Endothelial cell of umbilical vein (primary cell): ENCODE measurements around the gene SPAG4.

Experiments
- CTCF ChIP-seq, 2 donors: IDR thresholded peaks; 1 replicate in 1 of 2; 2 replicates in 1 of 2; pipeline ENCODE4 v1.5.1; 2011; ENCODE audit warnings: low read length in 2 of 2, mild to moderate bottlenecking in 2 of 2, moderate library complexity in 2 of 2, control low read depth in 1 of 2, inconsistent platforms in 1 of 2, low read depth in 1 of 2; ENCODE audit not compliant: insufficient read depth in 1 of 2; ENCODE audit errors: extremely low read depth in 1 of 2
- EZH2 ChIP-seq: IDR thresholded peaks from 2 replicates; pipeline ENCODE4 v1.6.1; 2012; ENCODE audit warnings: borderline replicate concordance, low read depth, mild to moderate bottlenecking, moderate library complexity, low read length, inconsistent platforms; ENCODE audit not compliant: severe bottlenecking
- GATA2 ChIP-seq: IDR thresholded peaks from 2 replicates; pipeline ENCODE4 v1.7.0; 2011; ENCODE audit warnings: low read depth, mild to moderate bottlenecking, moderate library complexity, mixed read lengths, low read length; ENCODE audit not compliant: insufficient read length, insufficient read depth
- JUN ChIP-seq: IDR thresholded peaks from 2 replicates; pipeline ENCODE4 v1.6.1; 2011; ENCODE audit warnings: borderline replicate concordance, low read depth; ENCODE audit not compliant: insufficient read length, insufficient read depth
- MYC ChIP-seq: IDR thresholded peaks from one replicate; pipeline ENCODE4 v1.6.1; 2011; ENCODE audit warnings: mild to moderate bottlenecking, low read depth, low read length
- POLR2A ChIP-seq: IDR thresholded peaks from 2 replicates; pipeline ENCODE4 v1.6.1; 2012; ENCODE audit warnings: low read depth, mild to moderate bottlenecking, control low read depth, low read length
- POLR2AphosphoS5 ChIP-seq: IDR thresholded peaks from 2 replicates; pipeline ENCODE4 v1.6.1; 2012; ENCODE audit warnings: low read depth, mild to moderate bottlenecking, control low read depth, low read length, moderate library complexity; ENCODE audit not compliant: insufficient read depth

DNA sequence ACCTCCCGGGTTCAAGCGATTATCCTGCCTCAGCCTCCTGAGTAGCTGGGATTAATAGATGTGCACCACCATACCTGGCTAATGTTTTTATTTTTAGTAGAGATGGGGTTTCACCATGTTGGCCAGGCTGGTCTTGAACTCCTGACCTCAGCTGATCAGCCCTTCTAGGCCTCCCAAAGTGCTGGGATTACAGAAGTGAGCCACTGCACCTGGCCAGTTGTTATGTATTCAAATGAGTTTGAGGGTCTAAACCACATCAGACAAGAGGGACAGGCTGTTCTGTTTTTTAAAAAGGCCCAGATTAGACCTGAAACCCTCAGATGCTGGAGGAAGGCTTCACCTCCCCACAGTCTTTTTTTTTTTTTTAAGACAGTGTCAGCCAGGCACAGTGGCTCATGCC is 4.1 kb upstream of the SPAG4 start:
- TF ChIP-seq POLR2A (no peak), CTCF (IDR thresholded peaks at IDR 0.05; ENCODE audit: extremely low read depth in 1 of 2, insufficient read depth in 1 of 2, low read depth in 1 of 2, low read length in 2 of 2) (no peak), EZH2 (no peak), POLR2AphosphoS5 (no peak), GATA2 (no peak), JUN (no peak), MYC (no peak)
